DOHH2 (cell line): ENCODE results near the gene TIGAR.

ENCODE experiments used
- CTCF ChIP-seq: fragments of 200-600 bp; sonication (generic); IDR thresholded peaks from one replicate; pipeline ENCODE4 v1.5.1; 2014; ENCODE audit warnings: antibody characterized with exemption, mild to moderate bottlenecking, low read depth, low read length; ENCODE audit not compliant: poor library complexity, severe bottlenecking
- EZH2phosphoT487 ChIP-seq: fragments of 200-600 bp; sonication (generic); IDR thresholded peaks from 2 replicates; pipeline ENCODE4 v1.6.1; 2017; ENCODE audit warnings: borderline replicate concordance, mild to moderate bottlenecking, antibody characterized with exemption, low read length, moderate library complexity, mixed read lengths

GRCh38 chr12:4284306-4284705 lies 36.7 kb upstream of the TIGAR start:
- TF ChIP-seq CTCF (no peak), EZH2phosphoT487 (no peak)
